Neural progenitor cell (in vitro differentiated cells): ENCODE measurements around the gene PDK3.

Experiments used
- EZH2phosphoT487 ChIP-seq: fragments of 200-600 bp; sonication (generic); IDR thresholded peaks from 2 replicates; pipeline ENCODE4 v1.6.1; 2017; ENCODE audit warnings: antibody characterized with exemption
- TF ChIP-seq, protein P1 (sequence below): fragments of 200-600 bp; sonication (generic); IDR thresholded peaks from 2 replicates; pipeline ENCODE4 v1.5.1; 2017; ENCODE audit warnings: antibody characterized with exemption, mild to moderate bottlenecking

DNA sequence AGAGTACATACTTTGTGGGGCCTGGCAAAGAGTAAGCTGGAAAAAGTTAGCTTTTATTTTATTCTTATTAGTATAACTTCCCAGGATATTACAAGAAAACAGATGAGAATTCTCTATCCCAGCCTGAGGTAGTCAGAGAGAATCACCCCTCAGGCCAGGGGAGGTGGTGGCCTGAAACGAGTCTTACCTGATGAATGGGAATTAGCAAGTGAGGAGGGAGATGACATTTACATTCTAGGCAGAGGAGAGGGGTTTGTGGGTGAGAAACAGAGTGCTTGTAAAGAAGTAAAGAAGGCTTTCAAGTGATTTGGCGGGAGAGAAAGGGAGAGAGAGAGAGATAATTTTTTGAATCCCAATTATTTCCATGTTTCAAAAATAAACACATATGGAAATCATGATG, 39.3 kb upstream of the PDK3 start:
- TF ChIP-seq, protein P1, sequence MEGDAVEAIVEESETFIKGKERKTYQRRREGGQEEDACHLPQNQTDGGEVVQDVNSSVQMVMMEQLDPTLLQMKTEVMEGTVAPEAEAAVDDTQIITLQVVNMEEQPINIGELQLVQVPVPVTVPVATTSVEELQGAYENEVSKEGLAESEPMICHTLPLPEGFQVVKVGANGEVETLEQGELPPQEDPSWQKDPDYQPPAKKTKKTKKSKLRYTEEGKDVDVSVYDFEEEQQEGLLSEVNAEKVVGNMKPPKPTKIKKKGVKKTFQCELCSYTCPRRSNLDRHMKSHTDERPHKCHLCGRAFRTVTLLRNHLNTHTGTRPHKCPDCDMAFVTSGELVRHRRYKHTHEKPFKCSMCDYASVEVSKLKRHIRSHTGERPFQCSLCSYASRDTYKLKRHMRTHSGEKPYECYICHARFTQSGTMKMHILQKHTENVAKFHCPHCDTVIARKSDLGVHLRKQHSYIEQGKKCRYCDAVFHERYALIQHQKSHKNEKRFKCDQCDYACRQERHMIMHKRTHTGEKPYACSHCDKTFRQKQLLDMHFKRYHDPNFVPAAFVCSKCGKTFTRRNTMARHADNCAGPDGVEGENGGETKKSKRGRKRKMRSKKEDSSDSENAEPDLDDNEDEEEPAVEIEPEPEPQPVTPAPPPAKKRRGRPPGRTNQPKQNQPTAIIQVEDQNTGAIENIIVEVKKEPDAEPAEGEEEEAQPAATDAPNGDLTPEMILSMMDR: no peak
- TF ChIP-seq EZH2phosphoT487: no peak
